ENCODE results near the gene DENND4B.
"Not testable (repeated sequence)": the region's sequence is repeated elsewhere in the genome, so short reads cannot be mapped to it uniquely, and the experiment has no call there.

Gene DENND4B

DNA sequence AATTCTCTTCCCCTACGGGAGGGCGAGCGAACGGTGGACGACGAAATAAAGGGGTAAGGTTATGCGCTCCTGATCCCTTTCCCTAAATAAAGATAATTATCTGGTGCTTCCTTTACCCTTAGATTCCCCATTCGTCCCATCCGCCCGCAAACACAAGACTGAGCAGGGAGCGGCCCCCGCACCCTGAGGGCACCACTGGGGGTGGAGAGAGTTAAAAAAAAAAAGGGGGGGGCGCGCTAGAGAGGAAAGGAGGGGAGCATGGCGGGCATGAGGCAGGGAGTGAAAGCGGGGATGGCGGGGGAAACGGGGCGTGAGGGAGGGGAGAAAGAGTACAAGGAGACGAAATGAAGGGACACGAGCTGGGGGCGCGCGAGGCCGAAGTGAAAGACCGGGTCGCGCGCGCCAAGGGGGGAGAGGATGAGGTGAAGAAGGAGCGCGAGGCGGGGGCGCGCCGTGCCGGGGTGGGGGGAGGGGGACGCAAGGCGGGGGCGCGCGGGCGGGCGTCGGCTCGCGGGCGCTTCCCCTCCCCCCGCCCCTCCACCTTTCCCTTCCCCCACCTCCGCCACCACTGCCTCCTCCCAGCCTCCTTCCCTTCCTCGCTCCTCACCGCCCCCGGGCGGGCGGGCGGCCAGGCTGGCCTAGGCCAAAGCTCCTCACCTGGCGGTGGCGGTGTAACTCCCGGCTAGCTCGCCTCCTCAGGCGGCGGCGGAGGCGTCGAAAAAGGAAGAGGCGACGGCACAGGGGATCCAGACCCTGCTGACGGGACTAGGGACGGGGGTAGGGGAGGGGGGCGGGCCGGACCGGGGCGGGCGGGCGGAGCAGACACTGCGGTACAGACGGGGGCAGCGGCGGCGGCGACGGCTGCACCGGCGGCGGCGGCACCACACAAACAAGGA lies 24.2 kb downstream of the DENND4B start:
- peak; percentile 59 for DNase-seq

GRCh38 chr1:153921803-153922075 lies 24.8 kb downstream of the DENND4B start:
- DNase-seq = no peak

- no peak for DNase-seq
These were observed 25.3 kb downstream of the DENND4B start for GRCh38 chr1:153921080-153921802.

DNA sequence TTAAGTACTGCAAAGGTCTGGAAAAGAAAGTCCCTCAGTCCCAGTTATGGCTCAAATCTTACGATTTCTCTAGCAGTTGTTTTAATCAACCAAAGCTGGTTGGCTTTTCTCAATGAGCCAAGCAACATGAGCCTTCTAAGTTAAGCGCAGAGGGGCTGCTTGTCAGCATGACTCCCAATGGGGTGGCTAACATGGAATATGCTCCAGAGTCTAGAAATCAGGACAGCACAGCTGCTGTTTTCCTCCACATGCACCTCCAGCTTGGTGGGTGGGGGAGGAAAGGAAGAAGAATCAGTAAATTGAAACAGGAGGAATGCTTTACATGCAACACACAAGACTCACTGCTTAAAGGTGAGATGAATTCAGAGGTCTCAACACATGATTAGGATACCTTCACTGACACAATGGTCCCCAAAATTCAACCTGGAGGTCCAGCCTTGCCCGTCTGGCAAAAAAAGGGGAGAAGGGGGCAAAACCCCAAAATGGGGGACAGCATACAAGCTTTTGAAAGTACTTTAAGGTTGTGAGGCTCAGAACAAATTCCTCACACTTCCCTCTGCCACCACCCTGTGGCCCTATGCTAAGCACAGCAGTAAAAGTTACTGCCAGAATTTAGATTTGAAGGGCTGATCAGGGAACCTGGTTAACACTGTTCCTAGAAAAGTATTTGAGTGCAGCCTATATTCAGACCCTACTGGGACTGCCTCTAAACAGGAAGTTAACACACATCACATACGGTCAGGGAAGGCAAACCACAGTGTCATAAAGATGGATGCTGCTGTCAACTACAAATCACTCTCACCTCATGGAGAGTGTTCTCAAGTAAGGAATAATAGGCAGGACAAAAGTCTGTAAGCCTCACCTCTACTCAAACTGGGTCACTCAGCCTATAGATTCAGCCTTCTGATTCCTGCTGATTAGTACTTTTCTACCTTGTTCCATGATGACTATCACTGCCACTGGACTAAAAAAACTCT lies 26.4 kb downstream of the DENND4B start:
- DNase-seq = peak; percentile 43

GRCh38 chr1:153916297-153916696 lies 30.2 kb downstream of the DENND4B start:
- no peak for DNase-seq

- DNase-seq = no peak
These were observed 34.2 kb downstream of the DENND4B start for GRCh38 chr1:153912349-153912748.

- not testable (repeated sequence) for DNase-seq
These were observed 36.0 kb downstream of the DENND4B start for GRCh38 chr1:153910560-153910959.

DNA sequence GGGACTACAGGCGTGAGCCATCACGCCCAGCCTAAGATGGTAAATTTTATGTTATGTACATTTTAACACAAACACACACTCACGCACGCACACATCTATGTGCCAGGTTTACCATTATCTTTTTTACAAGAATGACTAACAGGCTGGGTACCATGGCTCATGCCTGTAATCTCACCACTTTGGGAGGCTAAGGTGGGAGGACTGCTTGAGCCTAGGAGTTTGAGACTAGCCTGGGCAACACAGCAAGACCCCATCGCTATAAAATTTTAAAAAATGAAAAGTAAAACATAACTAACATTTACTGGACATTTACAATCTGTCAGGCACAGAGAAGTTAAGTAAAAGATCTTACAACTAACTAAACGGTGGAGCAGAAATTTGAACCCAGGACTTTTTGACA lies 38.4 kb downstream of the DENND4B start:
- DNase-seq = no peak

GRCh38 chr1:153907134-153907533 lies 39.4 kb downstream of the DENND4B start:
- no peak for DNase-seq

GRCh38 chr1:153906396-153906795 lies 40.1 kb downstream of the DENND4B start:
- DNase-seq = no peak

DNA sequence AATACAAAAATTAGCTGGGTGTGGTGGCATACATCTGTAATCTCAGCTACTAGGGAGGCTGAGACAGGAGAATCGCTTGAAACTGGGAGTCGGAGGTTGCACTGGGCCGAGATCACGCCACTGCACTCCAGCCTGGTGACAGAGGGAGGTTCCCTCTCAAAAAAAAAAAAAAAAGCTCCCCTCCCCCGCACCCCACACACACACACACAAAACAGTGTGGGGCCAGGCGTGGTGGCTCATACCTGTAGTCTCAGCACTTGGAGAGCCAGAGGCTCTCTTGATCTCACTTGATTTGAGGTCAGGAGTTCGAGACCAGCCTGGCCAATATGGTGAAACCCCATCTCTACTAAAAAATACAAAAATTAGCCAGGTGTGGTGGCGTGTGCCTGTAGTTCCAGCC lies 40.6 kb downstream of the DENND4B start:
- DNase-seq = not testable (repeated sequence)

DNA sequence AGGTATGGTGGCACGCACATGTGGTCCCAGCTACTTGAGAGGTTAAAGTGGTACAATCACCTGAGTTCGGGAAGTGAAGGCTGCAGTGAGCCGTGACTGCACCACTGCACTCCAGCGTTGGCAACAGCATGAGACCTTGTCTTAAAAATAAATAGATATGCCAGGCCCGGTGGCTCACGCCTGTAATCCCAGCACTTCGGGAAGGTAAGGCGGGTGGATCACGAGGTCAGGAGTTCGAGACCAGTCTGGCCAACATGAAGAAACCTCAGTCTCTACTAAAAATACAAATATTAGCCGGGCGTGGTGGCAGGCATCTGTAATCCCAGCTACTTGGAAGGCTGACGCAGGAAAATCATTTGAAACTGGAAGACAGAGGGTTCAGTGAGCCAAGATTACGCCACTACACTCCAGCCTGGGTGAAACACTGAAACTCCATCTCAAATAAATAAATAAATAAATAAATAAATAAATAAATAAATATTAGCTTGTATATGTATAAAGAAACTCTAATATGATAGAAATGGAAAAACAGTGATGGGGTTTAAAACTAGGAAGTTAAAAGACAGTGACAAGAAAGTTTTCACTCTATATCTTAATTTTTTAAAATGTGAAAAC lies 42.6 kb downstream of the DENND4B start:
- no peak for DNase-seq

GRCh38 chr1:153899509-153899908 lies 47.0 kb downstream of the DENND4B start:
- no peak for DNase-seq

- DNase-seq = not testable (repeated sequence)
These were observed 50.7 kb downstream of the DENND4B start for GRCh38 chr1:153895866-153896265.

- DNase-seq = not testable (repeated sequence)
These were observed 55.5 kb downstream of the DENND4B start for GRCh38 chr1:153891042-153891441.

DNA sequence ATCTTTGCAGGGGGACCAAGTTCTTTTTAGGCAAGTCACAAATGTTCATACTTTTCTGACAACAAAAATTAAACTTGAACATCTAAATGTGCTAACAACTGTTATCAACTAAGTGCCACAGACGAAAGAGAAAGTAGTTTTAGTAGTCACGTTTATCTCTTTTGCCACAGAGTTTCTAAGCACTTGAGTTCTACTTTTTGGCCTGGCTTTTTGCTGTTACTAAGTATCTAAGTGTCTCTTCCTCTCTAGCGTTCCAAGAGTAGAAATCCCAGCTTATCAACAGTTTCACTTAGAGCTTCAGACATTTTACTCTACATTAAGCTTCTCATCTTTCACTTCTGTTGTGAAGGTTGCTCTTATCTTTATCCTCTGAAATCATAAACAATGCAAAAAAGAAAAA lies 58.0 kb downstream of the DENND4B start:
- DNase-seq = no peak

DNA sequence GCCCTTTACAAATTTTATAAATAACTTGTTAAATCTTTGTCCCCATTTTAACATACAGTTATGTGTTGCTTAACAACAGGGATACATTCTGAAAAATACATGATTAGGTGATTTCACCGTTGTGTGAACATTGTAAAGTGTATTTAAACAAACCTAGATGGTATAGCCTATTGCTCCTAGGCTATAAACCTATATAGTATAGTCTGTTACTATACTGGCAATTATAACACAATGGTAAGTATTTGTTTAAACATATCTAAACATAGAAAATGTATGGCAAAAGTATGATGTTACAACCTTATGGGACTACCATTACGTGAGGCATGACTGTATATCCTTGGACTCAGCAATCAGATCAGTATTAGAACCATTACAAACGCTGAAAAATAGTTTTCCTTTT lies 60.4 kb downstream of the DENND4B start:
- no peak for DNase-seq

DNA sequence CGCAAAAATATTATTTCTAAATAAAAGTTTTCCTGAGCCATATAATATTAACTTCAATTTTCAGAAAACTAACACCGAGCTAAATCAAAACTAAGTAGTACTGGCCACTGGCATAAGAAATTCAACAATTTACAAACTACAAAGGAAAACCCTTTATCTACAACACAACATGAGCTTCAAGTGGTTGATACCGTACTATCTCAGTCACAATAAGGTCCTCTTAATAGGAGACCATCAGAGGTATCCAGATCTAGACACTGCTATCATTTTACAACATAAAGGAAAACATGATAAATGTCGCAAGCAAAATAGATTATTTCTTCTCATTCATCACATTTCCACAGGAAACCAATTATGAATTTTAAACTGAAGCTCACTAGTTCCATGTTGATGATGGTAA lies 63.3 kb downstream of the DENND4B start:
- DNase-seq = no peak

DNA sequence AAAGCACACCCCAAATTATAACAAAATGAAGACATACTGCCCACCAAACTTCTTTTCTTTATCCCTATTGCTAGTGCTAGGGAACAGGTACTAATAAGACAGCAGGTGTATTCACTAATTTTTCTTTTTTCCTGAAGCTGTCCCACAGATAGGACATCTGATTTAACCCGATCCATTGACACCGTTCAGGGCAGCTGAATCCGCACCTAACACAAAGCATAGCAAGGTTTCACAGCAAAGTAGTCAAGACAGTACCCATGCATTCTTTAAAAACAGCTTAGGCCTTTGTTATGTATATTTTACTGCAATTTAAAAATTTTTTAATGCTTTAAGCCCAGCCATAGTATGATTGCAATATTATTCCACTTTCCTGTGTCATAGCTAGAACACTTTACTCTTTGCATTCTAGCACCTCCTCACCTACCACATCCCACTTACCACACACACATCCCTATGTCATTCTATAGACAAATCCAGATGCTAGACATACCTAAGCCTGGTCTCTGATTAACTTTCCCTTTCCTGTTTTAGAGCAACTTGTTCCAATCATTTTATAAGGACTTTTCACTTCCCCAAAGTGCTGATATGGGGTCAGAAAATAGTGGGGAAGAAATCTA lies 64.1 kb downstream of the DENND4B start:
- DNase-seq = no peak

GRCh38 chr1:153881751-153882150 lies 64.8 kb downstream of the DENND4B start:
- no peak for DNase-seq

DNA sequence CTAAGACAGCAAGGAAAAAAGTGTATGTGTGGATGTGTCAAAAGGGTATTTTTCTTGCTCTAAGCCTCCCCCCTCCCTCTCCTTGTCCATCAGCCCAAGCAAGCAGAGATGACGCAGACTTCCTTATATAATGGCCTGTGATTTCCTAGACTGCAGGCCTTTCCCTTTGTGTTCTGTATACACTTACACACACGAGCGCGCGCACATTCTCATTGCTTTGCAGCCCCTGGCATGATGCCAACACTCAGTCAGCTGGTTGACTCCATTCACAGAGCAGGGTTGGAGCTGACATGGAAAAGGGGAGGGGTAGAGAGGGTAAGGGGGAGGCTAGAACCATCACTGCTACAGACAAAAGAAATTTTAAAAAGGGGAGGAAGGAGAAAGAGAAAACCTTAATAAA lies 65.6 kb downstream of the DENND4B start:
- no peak for DNase-seq

DNA sequence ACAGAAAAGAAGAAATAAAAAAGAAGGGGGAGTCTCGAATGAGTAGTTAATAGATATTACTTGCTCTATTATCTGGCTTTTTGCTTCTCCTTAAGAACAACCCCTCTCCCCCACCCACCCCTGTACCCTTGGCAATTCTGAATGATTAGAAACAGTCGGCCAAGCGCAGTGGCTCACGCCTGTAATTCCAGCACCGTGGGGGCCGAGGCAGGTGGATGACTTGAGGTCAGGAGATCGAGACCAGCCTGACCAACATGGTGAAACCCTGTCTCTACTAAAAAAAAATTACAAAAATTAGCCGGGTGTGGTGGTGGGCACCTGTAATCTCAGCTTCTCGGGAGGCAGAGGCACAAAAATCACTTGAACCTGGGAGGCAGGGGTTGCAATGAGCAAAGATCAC lies 66.5 kb downstream of the DENND4B start:
- no peak for DNase-seq

Data from GDM1 (cell line).